Neuronal stem cell (in vitro differentiated cells): ENCODE results near the gene AUTS2.
A peak's percentile ranks its signal among the peaks of the same experiment; 100 is the strongest.

ENCODE experiments used
- DNase-seq: peaks from one replicate; pipeline ENCODE4 v3.0.0-alpha.2; 2013; ENCODE audit warnings: low spot score
- H2AFZ ChIP-seq: one replicate; pipeline ENCODE4 v1.6.1; 2013; ENCODE audit warnings: mild to moderate bottlenecking, low read length, inconsistent platforms
- H2AK5ac ChIP-seq: 2 replicates; pipeline ENCODE4 v1.6.1; 2013; ENCODE audit warnings: low read depth, mild to moderate bottlenecking, inconsistent platforms, low read length, moderate library complexity, mixed read lengths
- H2BK120ac ChIP-seq: 2 replicates; pipeline ENCODE4 v1.6.1; 2013; ENCODE audit warnings: low read depth, mild to moderate bottlenecking, inconsistent platforms, low read length, moderate library complexity, mixed read lengths
- H2BK12ac ChIP-seq: one replicate; pipeline ENCODE4 v1.6.1; 2013; ENCODE audit warnings: low read length, inconsistent platforms
- H2BK15ac ChIP-seq: 2 replicates; pipeline ENCODE4 v1.6.1; 2013; ENCODE audit warnings: mild to moderate bottlenecking, low read length, inconsistent platforms, mixed read lengths
- H2BK5ac ChIP-seq: one replicate; pipeline ENCODE4 v1.6.1; 2013; ENCODE audit warnings: inconsistent platforms, mild to moderate bottlenecking, low read length, moderate library complexity
- H3K14ac ChIP-seq: one replicate; pipeline ENCODE4 v1.6.1; 2013; ENCODE audit warnings: low read length, inconsistent platforms
- H3K18ac ChIP-seq: 2 replicates; pipeline ENCODE4 v1.6.1; 2013; ENCODE audit warnings: low read length, inconsistent platforms
- H3K23ac ChIP-seq: 2 replicates; pipeline ENCODE4 v1.6.1; 2013; ENCODE audit warnings: low read depth, mild to moderate bottlenecking, mixed read lengths, low read length, inconsistent platforms; ENCODE audit not compliant: poor library complexity
- H3K27ac ChIP-seq: replicated peaks from 3 replicates; pipeline ENCODE4 v1.5.1; 2013; ENCODE audit warnings: low read length, inconsistent platforms
- H3K27me3 ChIP-seq, 3 experiments: 2 replicates each; pipeline ENCODE4 v1.6.1; 2013; ENCODE audit warnings: low read length in 3 of 3, mild to moderate bottlenecking in 2 of 3, inconsistent platforms in 1 of 3, low read depth in 1 of 3, mixed read lengths in 1 of 3, moderate library complexity in 1 of 3; ENCODE audit not compliant: control insufficient read depth in 3 of 3, insufficient read depth in 3 of 3
- H3K36me3 ChIP-seq, 2 donors: replicated peaks in 1 of 2; 2 replicates each; pipeline ENCODE4 v1.6.1; 2013; ENCODE audit warnings: low read length in 2 of 2; ENCODE audit not compliant: control insufficient read depth in 2 of 2, insufficient read depth in 2 of 2
- H3K4ac ChIP-seq: 2 replicates; pipeline ENCODE4 v1.6.1; 2013; ENCODE audit warnings: inconsistent platforms, mild to moderate bottlenecking, low read length, moderate library complexity
- H3K4me1 ChIP-seq, 2 donors: 1 replicate in 1 of 2; 2 replicates in 1 of 2; pipeline ENCODE4 v1.6.1; 2013; ENCODE audit warnings: low read length in 2 of 2, low read depth in 1 of 2; ENCODE audit not compliant: control insufficient read depth in 2 of 2, insufficient read depth in 1 of 2
- H3K4me2 ChIP-seq: one replicate; pipeline ENCODE4 v1.6.1; 2013; ENCODE audit warnings: mild to moderate bottlenecking, low read length, inconsistent platforms; ENCODE audit not compliant: insufficient read depth, poor library complexity, severe bottlenecking
- H3K4me3 ChIP-seq, 2 donors: 2 replicates each; pipeline ENCODE4 v1.5.1; 2013; ENCODE audit warnings: low read length in 2 of 2, mild to moderate bottlenecking in 2 of 2, inconsistent platforms in 1 of 2, moderate library complexity in 1 of 2
- H3K79me1 ChIP-seq: one replicate; pipeline ENCODE4 v1.6.1; 2013; ENCODE audit warnings: low read depth, mild to moderate bottlenecking, inconsistent platforms, low read length, moderate library complexity
- H3K9ac ChIP-seq: one replicate; pipeline ENCODE4 v1.6.1; 2013; ENCODE audit warnings: mild to moderate bottlenecking, low read depth, low read length, inconsistent platforms; ENCODE audit not compliant: poor library complexity
- H3K9me3 ChIP-seq, 2 donors: replicated peaks in 1 of 2; 2 replicates each; pipeline versions ENCODE3 to v1.6.1; 2013; ENCODE audit warnings: low read length in 2 of 2, mild to moderate bottlenecking in 2 of 2, inconsistent platforms in 1 of 2, low read depth in 1 of 2, mixed read lengths in 1 of 2, moderate library complexity in 1 of 2; ENCODE audit not compliant: control insufficient read depth in 2 of 2, insufficient read depth in 1 of 2
- H4K8ac ChIP-seq: one replicate; pipeline ENCODE4 v1.6.1; 2013; ENCODE audit warnings: low read depth, mild to moderate bottlenecking, inconsistent platforms, low read length, moderate library complexity
- H4K91ac ChIP-seq: one replicate; pipeline ENCODE4 v1.6.1; 2013; ENCODE audit warnings: low read length, low read depth, mild to moderate bottlenecking, inconsistent platforms; ENCODE audit not compliant: poor library complexity
- WGBS, 2 donors: extraction: QIAGEN DNeasy Blood & Tissue Kit; methylation state at CpG; one replicate each; pipeline ENCODE4 v1.1.7; 2013; ENCODE audit warnings: missing lambda C conversion rate in 2 of 2, mixed read lengths in 1 of 2; ENCODE audit not compliant: insufficient read length in 2 of 2, insufficient replicate concordance in 1 of 2; ENCODE audit errors: extremely low coverage in 2 of 2; 5-methylcytosine and 5-hydroxymethylcytosine counted together

AUTS2 gene

DNA sequence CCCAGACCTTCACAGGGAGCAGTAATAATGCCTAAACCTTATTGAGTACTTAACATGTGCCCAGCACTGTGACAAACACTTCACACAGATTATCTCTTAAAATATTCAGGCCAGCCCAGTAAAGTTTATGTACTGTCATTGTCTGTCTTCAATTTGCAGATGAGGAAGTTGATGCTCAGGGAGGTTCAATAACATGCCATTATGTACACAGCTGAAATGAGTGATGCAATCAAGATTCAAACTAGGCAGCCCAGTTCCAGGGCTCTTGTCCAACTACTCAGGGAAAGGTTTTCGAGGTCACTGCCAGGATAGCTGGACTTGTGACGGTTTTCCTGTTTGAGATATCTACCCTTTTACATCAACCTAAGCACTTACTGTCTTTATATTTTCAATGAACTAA lies 56.1 kb downstream of the AUTS2 start:
- Histone ChIP-seq H3K4me3 (no peak overlapping the region), H2BK12ac (no peak overlapping the region), H3K4me2 (no peak overlapping the region), H2BK5ac (no peak overlapping the region), H3K27me3 (no peaks in the 10 kb centered on the region), H3K79me1 (no peaks in the 10 kb centered on the region), H3K9me3 (no peaks in the 10 kb centered on the region), H2AFZ (no peak overlapping the region), H3K36me3 (no peaks in the 10 kb centered on the region), H4K8ac (no peak overlapping the region), H2AK5ac (no peak overlapping the region), H3K4me1 (peaks cover 8 to 15% of the 10 kb centered on the region in 2 donors), H3K9ac (no peak overlapping the region), H3K27ac (no peak overlapping the region), H4K91ac (no peak overlapping the region), H2BK120ac (no peak overlapping the region), H3K23ac (no peak overlapping the region), H3K14ac (no peak overlapping the region), H3K18ac (no peak overlapping the region), H2BK15ac (no peak overlapping the region), H3K4ac (no peak overlapping the region)
- no peak for DNase-seq
- no CpG with 5 or more reads among the region's 2 CpGs for WGBS, 2 donors

DNA sequence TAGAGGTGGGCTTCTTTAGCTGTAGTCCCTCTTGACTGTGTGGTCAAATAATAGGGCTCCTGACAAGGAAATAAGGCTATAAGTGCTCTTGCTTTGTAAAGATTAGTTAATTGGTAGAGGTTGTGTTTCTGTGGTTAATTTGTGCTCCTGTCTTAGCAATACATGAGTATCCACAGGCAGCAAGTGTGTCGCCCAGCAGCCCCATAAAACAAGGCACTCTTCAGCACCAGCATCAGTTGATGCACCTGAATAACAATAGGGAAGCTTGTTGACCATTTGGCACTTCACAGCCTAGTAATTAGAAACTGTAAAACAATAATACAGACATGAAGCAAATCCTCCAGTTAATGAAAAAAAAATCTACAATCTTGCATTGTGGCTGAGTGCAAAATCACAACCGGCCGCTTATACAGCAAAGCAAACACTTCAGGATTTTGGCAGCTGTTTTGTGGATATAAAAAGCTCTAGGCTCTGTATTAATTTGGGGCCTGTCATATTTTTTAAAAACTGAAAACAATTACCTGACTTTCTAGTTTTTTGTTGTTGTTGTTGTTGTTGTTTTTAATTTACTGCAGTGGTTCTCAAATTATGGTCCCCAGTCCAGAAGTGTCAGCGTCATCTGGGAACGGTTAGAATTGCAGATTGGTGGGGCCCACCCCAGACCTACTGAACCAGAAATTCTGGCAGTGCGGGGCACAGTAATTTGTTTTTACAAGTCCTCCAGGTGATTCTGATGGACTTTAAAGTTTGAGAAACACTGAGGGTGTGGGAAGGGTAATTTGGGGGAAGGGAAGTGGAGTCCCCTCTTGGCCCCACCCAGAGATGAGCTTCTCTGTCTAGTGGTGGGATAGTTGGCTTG lies 56.8 kb downstream of the AUTS2 start:
- Histone ChIP-seq H4K91ac (no peak overlapping the region), H3K9ac (no peak overlapping the region), H2AK5ac (peak overlapping the region; percentile 29), H2BK5ac (no peak overlapping the region), H3K79me1 (no peaks in the 10 kb centered on the region), H3K9me3 (no peaks in the 10 kb centered on the region), H3K23ac (no peak overlapping the region), H3K14ac (no peak overlapping the region), H3K4me2 (no peak overlapping the region), H4K8ac (no peak overlapping the region), H3K4me1 (peaks cover 9 to 19% of the 10 kb centered on the region in 2 donors), H3K27me3 (no peaks in the 10 kb centered on the region), H3K4me3 (no peak overlapping the region), H3K18ac (no peak overlapping the region), H3K36me3 (no peaks in the 10 kb centered on the region), H3K4ac (no peak overlapping the region), H3K27ac (no peak overlapping the region), H2BK12ac (no peak overlapping the region), H2BK120ac (no peak overlapping the region), H2BK15ac (no peak overlapping the region), H2AFZ (no peak overlapping the region)
- DNase-seq, result no peak
- no CpG with 5 or more reads among the region's 6 CpGs for WGBS, 2 donors

DNA sequence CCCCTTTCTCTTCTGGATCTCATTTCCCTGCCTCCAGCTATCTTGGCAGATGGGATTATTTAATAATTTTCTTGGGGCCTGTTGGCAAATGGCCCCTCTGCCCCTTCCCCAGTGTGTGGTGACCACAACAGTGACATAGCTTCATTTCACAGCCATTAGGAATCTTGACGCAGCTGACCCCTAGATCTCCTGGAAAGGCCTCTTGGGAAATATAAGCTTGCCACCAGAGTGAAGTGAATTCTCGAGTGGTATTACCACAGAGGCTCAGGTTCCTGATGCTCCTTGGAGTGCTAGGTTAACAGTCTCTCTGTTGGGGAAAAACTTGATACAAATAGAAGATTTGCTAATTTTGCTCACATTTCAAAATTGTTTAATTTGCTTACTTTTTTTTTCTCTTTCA lies 57.8 kb downstream of the AUTS2 start:
- H4K8ac ChIP-seq, result no peak overlapping the region
- no peak overlapping the region for H2AK5ac ChIP-seq
- H3K4ac ChIP-seq, result no peak overlapping the region
- H2BK15ac ChIP-seq, result no peak overlapping the region
- no CpG with 5 or more reads among the region's 2 CpGs for WGBS, 2 donors
- H4K91ac ChIP-seq, result no peak overlapping the region
- H2BK120ac ChIP-seq, result no peak overlapping the region
- H3K4me1 ChIP-seq, result peaks cover 9 to 19% of the 10 kb centered on the region in 2 donors
- H3K14ac ChIP-seq, result no peak overlapping the region
- H3K23ac ChIP-seq, result no peak overlapping the region
- H2BK12ac ChIP-seq, result no peak overlapping the region
- no peak overlapping the region for H3K9ac ChIP-seq
- no peak overlapping the region for H3K4me2 ChIP-seq
- no peak overlapping the region for H2BK5ac ChIP-seq
- no peaks in the 10 kb centered on the region for H3K36me3 ChIP-seq
- no peaks in the 10 kb centered on the region for H3K9me3 ChIP-seq
- no peaks in the 10 kb centered on the region for H3K79me1 ChIP-seq
- H2AFZ ChIP-seq, result no peak overlapping the region
- H3K4me3 ChIP-seq, result no peak overlapping the region
- no peaks in the 10 kb centered on the region for H3K27me3 ChIP-seq
- no peak overlapping the region for H3K18ac ChIP-seq
- DNase-seq, result no peak
- H3K27ac ChIP-seq, result no peak overlapping the region

DNA sequence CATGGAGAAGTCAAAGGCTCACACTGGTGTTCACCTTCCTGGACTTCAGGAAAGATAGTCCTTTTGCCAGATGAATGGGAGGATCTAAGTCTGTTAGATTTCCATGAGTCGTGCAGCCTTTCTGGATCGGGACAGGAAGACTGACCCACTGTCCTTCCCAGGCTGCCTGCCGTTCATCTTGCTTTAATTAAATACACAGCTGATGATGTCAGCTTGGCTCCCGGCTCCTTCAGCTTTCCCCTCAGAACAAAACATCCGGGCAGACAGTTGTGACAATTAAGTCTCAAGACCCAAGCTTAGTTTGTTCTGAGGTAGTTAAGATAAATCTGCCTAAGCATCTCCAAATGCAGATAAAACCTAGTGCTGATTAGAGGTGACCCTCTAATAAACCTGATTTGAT lies 58.6 kb downstream of the AUTS2 start:
- no peak overlapping the region for H3K4me2 ChIP-seq
- no peaks in the 10 kb centered on the region for H3K79me1 ChIP-seq
- no CpG with 5 or more reads among the region's 5 CpGs for WGBS, 2 donors
- no peak overlapping the region for H2AK5ac ChIP-seq
- H3K18ac ChIP-seq, result no peak overlapping the region
- no peak overlapping the region for H4K91ac ChIP-seq
- no peak overlapping the region for H3K14ac ChIP-seq
- H3K27me3 ChIP-seq, result no peaks in the 10 kb centered on the region
- no peak overlapping the region for H2BK12ac ChIP-seq
- H3K9ac ChIP-seq, result no peak overlapping the region
- H2AFZ ChIP-seq, result no peak overlapping the region
- H3K4me1 ChIP-seq, result peaks cover 9 to 19% of the 10 kb centered on the region in 2 donors
- no peak overlapping the region for H2BK15ac ChIP-seq
- H2BK120ac ChIP-seq, result no peak overlapping the region
- no peak overlapping the region for H3K4ac ChIP-seq
- no peak overlapping the region for H2BK5ac ChIP-seq
- no peaks in the 10 kb centered on the region for H3K36me3 ChIP-seq
- no peak overlapping the region for H3K23ac ChIP-seq
- H4K8ac ChIP-seq, result no peak overlapping the region
- no peaks in the 10 kb centered on the region for H3K9me3 ChIP-seq
- H3K4me3 ChIP-seq, result no peak overlapping the region
- DNase-seq, result no peak
- H3K27ac ChIP-seq, result no peak overlapping the region
